ENCODE measurements around the gene AP4E1. TPM values are rescaled to one million over a fixed set of nuclear protein-coding genes. Genes with fewer than 3 reads are reported as not detected.
"Not testable (repeated sequence)": the region's sequence is repeated elsewhere in the genome, so short reads cannot be mapped to it uniquely, and the experiment has no call there.

The AP4E1 gene
- total RNA-seq, 1 donor, result 3.2 TPM

DNA sequence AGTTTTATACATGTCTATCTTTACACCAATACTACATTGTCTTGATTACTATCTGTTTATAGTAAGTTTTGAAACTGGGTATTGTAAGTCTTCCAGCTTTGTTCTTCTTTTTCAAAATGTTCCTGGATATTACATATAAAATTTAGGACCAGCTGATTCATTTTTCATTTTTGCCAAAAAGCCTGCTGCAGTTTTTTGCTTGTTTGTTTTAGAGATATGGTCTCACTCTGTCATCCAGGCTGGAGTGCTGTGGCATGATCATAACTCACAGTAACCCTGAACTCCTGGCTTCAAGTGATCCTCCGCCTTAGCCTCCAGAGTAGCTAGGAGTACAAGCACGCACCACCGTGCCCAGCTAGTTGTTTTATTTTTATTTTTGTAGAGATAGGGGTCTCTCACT, 20.4 kb upstream of the AP4E1 start:
- no peak for DNase-seq (ENCODE audit: low read depth in 2 of 3, low spot score in 2 of 3)

DNA sequence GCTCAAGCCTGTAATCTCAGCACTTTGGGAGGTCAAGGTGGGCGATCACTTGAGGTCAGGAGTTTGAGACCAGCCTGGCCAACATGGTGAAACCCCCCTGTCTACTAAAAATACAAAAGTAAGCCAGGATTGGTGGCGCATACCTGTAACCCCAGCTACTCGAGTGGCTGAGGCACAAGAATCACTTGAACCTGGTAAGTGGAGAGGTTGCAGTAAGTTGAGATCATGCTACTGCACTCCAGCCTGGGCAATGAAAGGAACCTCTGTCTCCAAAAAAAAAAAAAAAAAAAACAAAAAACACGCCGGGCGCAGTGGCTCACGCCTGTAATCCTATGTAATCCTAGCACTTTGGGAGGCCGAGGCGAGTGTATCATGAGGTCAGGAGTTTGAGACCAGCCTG, 18.9 kb upstream of the AP4E1 start:
- no peak for DNase-seq (ENCODE audit: low read depth in 2 of 3, low spot score in 2 of 3)

DNA sequence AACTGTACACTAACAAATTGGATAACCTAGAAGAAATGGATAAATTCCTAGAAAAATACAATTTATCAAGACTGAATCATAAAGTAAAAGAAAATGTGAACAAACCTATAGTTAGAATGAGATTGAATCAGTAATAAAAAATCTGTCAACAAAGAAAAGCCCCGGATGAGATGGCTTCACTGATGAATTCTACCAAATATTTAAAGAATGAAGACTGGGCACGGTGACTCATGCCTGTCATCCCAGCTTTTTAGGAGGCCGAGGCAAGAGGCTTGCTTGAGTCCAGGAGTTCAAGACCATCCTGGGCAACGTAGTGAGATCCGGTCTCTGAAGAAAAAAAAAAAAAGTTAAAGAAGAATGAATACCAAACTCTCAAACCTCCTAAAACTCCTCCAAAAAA, 17.7 kb upstream of the AP4E1 start:
- DNase-seq (ENCODE audit: low read depth in 2 of 3, low spot score in 2 of 3), result no peak

DNA sequence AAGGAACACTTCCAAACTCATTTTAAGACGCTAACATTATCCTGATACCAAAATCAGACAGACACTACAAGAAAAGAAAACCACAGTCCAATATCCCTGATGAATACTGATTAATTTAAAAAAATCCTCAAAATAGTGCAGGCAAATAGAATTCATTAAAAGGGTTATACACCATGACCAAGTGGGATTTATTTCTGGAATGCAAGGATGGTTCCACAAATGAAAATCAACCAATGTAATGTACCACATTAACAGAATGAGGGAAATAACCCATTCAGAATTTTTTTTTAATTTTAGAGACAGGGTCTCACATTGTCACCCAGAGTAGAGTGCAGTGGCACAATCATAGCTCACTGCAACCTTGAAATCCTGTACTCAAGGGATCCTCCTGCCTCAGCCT, 17.3 kb upstream of the AP4E1 start:
- no peak for DNase-seq (ENCODE audit: low read depth in 2 of 3, low spot score in 2 of 3)

DNA sequence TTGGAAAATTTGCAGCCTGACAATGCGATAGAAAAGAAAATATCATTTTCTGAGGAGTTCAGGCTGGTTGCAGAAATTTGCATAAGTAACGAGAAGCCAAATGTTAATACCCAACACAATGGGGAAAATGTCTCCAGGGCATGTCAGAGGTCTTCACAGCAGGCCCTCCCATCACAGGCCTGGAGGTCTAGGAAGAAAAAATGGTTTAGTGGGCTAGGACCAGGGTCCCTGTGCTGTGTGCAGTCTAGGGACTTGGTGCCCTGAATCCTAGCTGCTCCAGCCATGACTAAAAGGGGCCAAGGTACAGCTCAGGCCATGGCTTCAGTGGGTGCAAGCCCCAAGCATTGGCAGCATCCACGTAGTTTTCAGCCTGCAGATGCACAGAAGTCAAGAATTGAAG, 14.5 kb upstream of the AP4E1 start:
- no peak for DNase-seq (ENCODE audit: low read depth in 2 of 3, low spot score in 2 of 3)

DNA sequence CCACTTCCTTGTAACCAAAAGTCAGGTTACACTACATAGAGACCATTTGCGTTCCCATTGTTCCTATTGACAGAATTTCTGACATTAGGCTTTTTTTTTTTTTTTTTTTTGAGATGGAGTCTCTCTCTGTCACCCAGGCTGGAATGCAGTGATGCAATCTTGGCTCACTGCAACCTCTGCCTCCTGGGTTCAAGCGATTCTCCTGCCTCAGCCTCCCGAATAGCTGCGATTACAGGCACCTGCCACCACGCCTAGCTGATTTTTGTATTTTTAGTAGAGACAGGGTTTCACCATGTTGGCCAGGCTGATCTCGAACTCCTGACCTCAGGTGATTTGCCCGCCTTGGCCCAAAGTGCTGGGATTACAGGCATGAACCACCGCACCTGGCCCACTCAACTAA, 7.1 kb upstream of the AP4E1 start:
- not testable (repeated sequence) for DNase-seq (ENCODE audit: low read depth in 2 of 3, low spot score in 2 of 3)

DNA sequence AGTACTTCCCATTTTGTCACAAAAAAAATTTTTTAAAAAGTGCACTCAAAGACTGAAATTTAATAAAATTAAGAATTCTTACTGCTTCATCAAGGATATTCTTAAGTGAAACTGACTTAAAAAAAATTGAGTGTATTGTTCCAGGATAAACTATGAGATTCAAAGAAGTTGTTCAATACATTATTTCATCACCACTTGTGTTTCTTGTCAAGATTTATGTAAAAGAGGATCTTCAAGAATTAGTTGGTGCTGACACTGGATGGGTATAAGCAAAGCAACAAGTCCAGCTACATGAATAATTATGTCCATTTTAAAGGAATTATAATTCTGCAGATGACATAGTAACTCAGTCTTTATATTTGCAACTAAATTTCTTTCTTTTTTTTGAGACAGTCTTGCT, 4.3 kb upstream of the AP4E1 start:
- DNase-seq (ENCODE audit: low read depth in 2 of 3, low spot score in 2 of 3), result no peak

DNA sequence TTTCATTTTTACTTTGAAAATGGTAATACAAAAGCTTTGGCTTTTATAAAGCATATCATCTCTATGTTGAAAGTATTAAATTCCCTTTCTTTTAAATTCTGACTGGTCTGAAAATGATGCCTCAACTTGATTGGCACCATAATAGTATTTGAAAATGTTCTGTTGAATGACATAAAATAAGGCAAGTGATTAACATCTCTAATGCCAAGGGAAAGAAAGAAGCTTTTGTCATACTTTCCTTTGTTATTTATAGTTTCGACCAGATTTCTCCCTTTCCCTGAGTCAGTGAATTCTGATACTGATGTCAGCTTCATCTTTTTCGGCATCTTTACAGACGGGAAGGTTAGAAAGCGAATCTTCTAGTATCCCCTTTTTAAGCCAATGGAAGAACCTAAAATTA, 3.4 kb upstream of the AP4E1 start:
- no peak for DNase-seq (ENCODE audit: low read depth in 2 of 3, low spot score in 2 of 3)

DNA sequence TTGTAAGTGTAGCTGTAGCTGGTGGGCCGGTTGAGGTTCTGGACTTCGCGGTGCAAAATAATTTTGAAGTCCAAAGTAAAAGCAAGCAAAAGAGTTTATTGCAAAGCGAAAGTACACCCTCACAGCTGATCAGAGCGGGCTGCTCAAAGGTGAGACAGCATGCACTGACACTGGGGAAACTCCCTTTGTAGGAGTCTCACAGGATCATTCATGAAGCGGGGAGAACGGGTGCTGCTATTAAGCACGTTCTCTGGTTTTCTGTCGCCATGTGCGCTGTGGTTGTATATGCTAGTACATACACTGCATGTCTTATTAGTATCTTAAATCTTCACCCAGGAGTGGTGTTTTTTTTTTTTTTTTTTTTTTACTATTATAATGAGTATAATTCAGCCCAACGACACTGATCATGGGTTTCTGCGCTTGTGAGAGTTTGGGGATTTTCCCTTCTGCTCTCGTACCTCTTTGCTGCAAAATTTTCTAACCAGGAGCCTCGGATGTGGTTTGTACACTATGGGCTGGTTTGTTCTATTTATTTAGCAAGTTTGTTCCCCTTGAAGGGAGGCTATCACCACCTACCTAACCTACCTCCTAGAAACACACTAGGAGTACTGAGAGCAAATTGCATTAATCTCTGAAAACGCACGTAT, 1.4 kb upstream of the AP4E1 start:
- peak; percentile 54 to 66 (median 57) for DNase-seq (ENCODE audit: low read depth in 2 of 3, low spot score in 2 of 3)

DNA sequence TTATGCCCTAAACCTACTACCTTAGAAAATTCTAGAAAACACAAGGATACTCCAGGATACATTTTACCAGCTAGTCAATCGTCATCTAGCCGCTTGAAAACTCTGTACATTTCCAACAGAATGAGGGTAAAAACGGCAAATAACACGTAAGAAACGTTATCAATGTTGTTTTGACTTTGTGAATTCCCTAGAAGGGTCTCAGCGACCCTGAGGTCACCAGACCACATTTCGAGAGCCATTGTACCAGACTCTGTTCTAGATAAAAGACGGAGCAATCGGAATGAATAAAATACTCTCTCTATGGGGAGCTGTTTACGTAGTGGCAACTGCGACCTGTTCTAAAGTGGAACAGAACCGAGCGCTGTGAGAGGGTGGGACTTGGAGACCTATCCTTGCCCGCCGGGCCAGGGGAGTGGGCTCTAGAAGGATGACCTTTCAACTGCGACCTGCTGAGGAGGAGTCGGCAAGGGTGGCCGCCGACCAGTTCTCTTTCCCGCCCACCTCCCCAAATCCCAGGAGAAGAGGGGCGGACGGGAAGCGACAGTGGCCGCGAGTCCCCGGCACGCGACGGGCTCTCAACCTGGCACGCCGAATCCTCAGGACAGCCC, 778 bp upstream of the AP4E1 start:
- peak; percentile 41 to 69 (median 47) for DNase-seq (ENCODE audit: low read depth in 2 of 3, low spot score in 2 of 3)

DNA sequence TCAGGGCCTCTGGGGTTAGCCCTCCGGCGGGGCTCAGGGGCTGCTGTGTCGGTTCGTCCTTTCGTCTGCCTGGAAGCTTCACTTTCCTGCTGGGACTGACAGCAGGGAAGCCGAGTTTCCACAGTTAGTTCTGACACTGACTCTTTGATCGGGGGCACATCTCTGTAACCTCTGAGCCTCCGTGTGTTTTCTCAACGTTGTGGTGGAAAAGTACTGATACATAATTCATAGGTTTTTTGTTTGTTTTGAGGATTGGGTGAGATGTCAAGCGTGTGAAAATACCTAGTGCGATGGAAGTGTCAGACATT, 481 bp downstream of the AP4E1 start:
- peak in 1 of 3 donors; percentile 28 for DNase-seq (ENCODE audit: low read depth in 2 of 3, low spot score in 2 of 3)

DNA sequence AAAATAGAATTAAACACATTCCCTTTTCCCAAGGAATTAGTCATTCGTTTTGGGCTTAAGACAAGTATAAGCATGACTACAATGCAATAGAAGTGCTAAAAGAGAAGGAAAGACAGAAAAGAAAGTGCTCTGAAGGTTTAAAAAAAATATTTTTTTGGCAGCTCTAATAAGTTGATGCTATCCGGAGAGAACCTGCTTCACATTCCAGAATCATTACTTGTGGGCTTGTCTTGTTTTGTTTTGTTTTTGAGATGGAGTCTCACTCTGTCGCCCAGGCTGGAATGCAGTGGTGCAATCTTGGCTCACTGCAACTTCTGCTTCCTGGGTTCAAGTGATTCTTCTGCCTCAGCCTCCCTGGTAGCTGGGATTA, 1.9 kb downstream of the AP4E1 start:
- not testable (repeated sequence) for DNase-seq (ENCODE audit: low read depth in 2 of 3, low spot score in 2 of 3)

DNA sequence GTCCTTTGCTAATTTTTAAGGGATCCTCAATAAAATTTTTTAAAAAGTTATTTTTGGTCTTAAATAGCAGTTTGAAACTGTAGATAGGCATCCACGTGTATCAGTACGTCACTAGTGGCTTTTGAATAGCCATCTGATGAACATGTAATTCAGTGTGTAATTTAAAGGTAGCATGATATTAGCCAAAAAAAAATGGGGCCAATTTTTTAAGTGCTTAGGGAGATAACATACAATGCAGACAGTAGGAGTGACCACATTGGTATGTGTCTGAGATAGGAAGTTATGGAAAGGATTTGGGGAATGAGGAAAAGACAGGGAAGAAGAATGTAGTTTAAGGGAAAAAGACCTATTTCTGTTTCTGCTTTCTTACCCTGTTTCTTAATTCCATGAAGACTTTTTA, 2.5 kb downstream of the AP4E1 start:
- no peak for DNase-seq (ENCODE audit: low read depth in 2 of 3, low spot score in 2 of 3)

DNA sequence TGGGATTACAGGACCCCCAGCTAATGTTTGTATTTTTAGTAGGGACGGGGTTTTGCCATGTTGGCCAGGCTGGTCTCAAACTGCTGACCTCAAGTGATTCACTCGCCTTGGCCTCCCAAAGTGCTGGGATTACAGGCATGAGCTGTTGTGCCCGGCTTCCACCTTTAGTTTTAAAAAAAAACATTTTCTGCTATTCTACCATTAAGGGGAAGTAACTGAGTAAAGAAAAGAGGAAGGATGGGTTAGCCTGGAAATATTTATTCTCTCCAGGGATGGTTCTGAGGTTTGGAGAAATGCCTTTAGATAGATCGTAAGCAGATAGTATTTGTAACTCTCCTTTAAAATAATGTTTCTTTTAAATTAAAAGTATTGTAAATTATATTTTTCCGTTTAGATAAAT, 3.1 kb downstream of the AP4E1 start:
- DNase-seq (ENCODE audit: low read depth in 2 of 3, low spot score in 2 of 3), result peak in 1 of 3 donors; percentile 23

DNA sequence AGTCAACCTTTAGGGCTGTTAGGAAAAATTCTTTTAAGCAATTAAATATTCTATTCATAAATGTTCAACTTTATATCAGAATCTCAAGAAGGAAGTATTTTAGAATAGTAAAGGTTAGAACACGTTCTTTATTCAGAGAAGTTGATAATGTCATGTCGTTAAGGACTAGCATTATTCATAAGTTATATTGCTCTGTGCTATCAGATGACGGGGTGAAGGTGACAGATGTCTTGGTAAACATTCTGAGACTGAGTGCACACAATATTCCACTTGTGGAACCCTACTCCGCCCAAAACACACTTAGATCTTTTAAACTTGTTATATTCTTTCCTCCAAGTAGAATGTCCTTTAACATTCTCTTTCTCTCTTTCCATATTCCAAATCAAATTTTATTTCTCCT, 7.9 kb downstream of the AP4E1 start:
- DNase-seq (ENCODE audit: low read depth in 2 of 3, low spot score in 2 of 3), result no peak

DNA sequence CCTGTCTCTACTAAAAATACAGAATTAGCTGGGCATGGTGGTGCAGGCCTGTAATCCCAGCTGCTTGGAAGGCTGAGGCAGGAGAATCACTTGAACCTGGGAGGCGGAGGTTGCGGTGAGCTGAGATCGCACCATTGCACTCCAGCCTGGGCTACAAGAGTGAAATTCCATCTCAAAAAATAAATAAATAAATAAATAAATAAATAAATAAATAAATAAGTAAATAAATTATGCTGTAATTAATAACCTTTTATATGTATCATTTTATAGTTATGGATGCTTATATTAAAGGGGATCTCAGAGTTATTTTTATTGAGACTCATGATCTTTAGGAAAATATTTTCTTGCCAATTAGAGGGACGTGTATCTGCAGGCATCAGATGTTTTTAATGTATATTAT, 10.9 kb downstream of the AP4E1 start:
- not testable (repeated sequence) for DNase-seq (ENCODE audit: low read depth in 2 of 3, low spot score in 2 of 3)

DNA sequence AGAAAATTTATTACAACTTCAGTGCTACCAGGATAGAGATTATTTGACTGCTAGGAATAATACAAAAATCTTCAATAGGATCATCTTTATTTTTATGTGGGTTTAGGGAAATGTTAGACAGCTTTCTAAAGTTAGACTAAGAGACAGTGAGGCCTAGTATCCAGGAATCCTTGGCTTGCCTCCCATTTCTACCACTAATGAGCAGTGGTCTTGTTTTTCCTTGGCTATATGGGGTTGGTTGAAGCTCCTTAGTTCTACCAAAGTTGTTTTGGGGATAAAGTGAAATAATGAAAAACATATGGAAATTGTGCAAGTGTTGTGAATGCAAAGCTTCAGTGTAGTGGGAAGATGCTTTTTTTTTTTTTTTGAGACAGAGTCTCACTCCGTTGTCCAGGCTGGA, 16.8 kb downstream of the AP4E1 start:
- DNase-seq (ENCODE audit: low read depth in 2 of 3, low spot score in 2 of 3), result no peak

DNA sequence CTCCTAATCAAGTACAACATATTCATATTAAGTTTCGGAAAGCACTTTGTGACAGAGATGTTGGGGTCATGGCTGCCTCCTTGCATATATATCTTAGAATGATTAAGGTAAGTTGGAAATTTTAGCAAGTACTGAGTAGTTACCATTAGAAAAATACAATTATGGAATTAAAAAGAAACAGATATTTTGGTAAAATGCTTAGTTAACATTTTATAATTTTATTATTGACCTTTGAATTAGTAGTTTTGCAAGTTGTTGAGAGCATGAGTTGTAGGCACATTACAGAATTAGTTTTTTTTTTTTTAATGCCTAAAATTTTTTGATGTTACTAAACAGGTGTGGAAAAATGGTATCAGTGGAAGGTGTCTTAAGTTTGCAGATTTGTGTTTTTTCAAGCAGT, 20.6 kb downstream of the AP4E1 start:
- DNase-seq (ENCODE audit: low read depth in 2 of 3, low spot score in 2 of 3), result no peak

DNA sequence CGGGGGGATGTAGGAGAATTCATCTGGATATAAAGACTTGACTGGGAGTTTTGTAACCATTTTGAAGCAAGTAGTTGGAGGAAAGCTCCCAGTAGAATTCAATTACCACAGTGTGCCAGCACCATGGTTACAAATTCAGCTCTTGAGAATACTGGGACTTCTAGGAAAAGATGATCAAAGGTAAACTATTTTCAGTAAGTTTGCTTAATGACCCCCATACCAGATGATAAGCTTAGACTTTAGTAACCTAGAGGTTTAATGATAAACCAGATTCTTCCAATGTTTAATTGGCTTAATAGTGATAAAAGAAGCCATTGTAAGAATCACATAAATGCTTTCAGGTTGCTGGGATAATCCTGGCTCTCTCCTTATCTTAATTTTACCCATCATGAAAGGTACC, 22.3 kb downstream of the AP4E1 start:
- no peak for DNase-seq (ENCODE audit: low read depth in 2 of 3, low spot score in 2 of 3)

DNA sequence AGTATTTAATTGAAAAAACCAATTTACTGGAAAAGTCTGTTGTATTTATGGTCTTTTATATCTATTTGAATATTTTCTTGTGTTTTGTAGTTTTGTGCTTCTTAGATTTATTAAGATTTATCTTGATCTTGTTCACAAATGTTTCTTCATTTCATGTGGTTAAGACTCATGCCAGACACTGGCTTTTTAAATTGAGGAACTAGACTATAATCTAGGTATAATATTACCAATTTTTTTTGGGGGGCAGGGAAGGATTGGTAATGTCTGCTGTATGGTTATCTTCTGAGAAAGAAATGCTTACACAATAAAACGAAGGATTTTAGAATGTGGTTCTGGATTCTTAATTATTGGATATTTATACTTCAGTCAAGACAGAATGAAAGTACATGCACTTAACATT, 24.9 kb downstream of the AP4E1 start:
- DNase-seq (ENCODE audit: low read depth in 2 of 3, low spot score in 2 of 3), result peak in 1 of 3 donors; percentile 35

DNA sequence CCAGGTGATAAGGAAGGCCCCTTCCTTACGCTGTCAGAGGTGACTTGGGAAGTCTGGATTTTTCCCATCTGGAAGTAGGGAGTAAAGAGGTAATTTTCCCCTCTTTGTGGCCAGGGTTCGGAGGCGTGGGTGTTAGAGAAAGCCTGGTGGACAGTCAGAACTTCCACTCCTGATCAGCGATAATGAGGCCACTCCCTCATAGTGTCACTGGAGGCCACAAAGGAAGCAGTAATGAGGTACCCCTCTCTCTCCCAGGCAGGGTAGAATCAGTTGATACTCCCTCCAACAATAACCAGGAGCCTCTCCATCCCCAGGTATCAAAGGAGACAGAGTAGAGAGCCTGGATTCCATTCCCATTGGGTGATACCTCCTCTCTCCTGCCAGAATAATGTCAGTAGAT, 30.0 kb downstream of the AP4E1 start:
- no peak for DNase-seq (ENCODE audit: low read depth in 2 of 3, low spot score in 2 of 3)

DNA sequence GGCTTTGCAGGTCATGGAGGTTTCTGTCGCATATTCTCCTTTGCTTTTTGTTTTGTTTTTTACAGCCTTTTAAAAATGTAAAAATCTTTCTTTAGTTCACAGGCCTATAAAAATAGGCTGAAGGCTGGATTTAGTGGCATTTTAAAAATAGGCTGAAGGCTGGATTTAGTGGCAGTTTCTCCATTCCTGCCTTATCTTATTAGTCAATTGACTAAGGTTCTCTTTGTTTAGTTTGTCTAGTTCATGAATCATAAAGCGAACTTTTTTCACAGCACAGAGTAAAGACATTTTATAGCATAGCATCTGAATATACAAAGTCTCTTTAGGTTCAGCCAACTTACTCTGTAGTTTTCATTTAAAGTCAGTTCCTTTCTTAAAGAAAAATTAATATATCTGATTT, 31.4 kb downstream of the AP4E1 start:
- no peak for DNase-seq (ENCODE audit: low read depth in 2 of 3, low spot score in 2 of 3)

DNA sequence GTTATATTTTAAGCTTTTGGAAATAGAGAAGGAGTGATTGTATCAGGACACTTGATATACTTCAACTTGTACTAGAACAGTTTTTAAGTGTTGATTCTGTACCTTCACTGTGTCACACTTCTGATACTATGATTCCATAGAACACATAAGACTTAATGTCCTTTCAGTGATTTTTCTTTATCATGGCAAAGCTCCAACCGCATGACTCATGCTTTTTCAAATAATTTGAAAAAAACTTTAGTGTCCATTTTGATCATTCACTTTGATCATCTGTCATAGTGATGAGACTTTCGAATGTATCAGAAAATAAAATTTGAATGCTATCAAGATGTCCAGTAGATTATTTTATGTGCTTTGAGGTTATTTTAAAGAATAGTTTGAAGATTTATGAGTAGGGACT, 32.0 kb downstream of the AP4E1 start:
- DNase-seq (ENCODE audit: low read depth in 2 of 3, low spot score in 2 of 3), result no peak

All from hematopoietic multipotent progenitor cell (in vitro differentiated cells).